Measurements from ENCODE around the gene ENTPD1.
A peak's percentile ranks its signal among the peaks of the same experiment; 100 is the strongest.
"Not testable (repeated sequence)": the region's sequence is repeated elsewhere in the genome, so short reads cannot be mapped to it uniquely, and the experiment has no call there.

ENTPD1 gene

DNA sequence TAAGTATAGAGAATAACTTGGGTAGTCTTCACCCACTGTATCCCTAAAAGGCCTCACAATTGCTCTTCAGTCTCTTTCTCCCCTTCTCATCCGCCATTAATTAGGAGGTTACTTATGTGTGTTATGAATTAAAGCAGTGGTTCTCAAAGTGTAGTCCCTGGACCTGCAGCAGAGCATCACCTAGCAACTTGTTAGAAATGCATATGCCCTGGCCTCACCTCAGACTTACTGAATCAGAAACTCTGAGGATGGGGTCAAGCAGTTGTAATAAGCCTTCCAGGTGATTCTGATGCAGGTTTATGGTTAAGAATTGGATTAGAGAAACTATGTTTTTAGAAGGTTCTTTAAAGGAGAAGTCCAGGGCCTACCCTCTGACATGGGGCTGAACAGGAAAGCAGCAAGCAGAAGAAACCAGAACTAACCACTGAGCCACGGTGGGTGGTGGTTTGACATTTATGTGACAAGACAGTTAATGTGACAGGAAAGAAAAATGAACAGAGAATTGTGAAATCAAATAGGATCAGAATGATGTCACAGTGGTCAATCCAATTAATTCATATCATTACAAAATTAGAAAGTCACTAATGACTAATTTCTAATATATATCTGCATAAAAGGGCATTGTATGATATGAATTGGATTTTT is 37.6 kb downstream of the ENTPD1 start:
- no peak for FAIRE-seq
- no peak for DNase-seq (ENCODE audit: insufficient read length, low spot score)

DNA sequence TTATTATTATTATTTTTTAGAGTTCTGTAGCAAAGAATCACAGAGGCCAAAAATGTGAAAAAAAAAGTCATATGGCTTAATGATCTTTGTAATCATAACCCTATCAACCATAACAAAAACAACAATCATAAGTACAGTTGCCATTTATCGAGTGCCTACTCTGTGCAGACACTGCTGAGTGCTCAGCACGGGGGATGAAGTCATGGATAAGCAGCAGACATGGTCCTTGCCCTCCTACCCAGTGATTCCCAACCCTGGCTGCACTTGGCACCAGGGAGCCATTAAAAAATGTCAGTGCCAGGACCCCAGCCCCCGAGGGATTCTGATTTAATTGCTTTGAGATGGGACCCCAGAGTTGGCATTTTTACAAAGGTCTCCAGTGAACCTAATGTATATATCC is 38.2 kb downstream of the ENTPD1 start:
- FAIRE-seq = no peak
- no peak for DNase-seq (ENCODE audit: insufficient read length, low spot score)

DNA sequence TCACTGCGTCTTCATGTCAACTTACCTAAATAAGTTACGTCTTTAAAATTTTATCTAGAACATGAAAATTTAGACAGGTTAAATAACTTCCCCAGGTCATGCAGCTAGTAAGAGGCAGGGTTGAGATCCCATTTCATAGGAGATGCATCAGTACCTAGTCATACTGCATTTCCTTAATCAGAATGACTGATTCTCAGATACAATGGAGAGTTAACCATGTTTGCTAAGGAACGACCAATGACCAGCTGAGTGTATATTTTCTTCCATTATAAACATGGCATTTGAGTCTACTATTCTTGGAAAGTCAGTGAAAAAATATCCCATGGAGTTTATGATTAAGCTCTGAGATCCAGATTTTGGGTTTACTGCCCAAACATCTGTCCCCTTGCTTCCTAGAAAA is 39.6 kb downstream of the ENTPD1 start:
- DNase-seq (ENCODE audit: insufficient read length, low spot score) = no peak
- FAIRE-seq = no peak

GRCh38 chr10:95796504-95796903 is 40.5 kb downstream of the ENTPD1 start:
- no peak for DNase-seq (ENCODE audit: insufficient read length, low spot score)
- FAIRE-seq = no peak

DNA sequence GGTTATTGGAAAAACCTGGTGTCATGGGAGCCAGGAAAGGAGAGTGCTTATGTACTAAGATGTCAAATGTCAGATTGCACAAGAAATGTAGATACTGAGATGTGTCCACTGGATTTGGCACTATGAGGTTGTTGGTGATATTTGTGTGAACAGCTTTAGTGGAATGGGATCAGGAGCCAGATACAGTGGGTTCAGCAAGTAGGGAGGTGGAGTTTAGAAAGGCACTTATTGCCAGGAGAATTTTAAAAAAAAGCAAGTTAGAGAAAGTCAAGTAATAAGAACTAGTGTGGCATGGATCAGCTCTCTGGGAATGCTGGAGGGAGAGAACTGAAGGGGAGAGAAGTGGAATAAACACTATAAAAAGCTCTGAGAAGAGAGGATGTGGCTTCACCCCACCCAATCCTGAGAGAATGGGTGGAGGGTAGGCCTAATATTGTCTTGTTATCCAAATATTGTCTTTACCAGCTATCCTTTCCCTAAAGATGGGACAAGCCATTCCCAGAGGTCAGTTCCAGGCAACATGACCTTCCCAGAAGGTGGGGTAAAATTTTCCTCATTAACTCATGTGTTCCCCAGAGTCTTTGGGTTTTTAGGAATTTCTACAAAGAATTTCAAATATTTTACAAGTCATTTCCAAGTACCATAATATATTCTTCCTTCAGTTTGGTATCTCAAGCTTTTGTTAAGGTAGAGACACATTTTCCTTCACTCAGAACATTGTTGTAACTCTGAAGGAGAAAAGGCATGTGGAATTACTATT is 42.3 kb downstream of the ENTPD1 start:
- FAIRE-seq = no peak
- DNase-seq (ENCODE audit: insufficient read length, low spot score) = no peak

- FAIRE-seq; DNase-seq (ENCODE audit: insufficient read length, low spot score): not testable (repeated sequence)
Observed at GRCh38 chr10:95800286-95800685, 44.3 kb downstream of the ENTPD1 start.

DNA sequence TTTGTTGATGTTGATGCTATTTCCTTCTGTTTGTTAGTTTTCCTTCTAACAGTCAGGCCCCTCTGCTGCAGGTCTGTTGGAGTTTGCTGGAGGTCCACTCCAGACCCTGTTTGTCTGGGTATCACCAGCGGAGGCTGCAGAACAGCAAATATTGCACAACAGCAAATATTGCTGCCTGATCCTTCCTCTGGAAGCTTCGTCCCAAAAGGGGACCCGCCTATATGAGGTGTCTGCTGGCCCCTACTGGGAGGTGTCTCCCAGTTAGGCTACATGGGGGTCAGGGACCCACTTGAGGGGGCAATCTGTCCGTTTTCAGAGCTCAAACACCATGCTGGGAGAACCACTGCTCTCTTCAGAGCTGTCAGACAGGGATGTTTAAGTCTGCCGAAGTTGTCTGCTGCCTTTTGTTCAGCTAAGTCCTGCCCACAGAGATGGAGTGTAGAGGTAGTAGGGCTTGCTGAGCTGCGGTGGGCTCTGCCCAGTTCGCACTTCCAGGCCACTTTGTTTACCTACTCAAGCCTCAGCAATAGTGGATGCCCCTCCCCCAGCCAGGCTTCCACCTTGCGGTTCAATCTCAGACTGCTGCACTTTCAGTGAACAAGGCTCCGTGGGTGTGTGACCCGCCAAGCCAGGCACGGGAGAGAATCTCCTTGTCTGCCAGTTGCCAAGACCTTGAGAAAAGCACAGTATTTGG is 50.9 kb downstream of the ENTPD1 start:
- DNase-seq (ENCODE audit: insufficient read length, low spot score); FAIRE-seq: not testable (repeated sequence)

GRCh38 chr10:95808705-95809308 is 52.8 kb downstream of the ENTPD1 start:
- not testable (repeated sequence) for FAIRE-seq; DNase-seq (ENCODE audit: insufficient read length, low spot score)

- no peak for FAIRE-seq
- DNase-seq (ENCODE audit: insufficient read length, low spot score) = no peak
Observed at GRCh38 chr10:95809370-95810197, 53.6 kb downstream of the ENTPD1 start.

DNA sequence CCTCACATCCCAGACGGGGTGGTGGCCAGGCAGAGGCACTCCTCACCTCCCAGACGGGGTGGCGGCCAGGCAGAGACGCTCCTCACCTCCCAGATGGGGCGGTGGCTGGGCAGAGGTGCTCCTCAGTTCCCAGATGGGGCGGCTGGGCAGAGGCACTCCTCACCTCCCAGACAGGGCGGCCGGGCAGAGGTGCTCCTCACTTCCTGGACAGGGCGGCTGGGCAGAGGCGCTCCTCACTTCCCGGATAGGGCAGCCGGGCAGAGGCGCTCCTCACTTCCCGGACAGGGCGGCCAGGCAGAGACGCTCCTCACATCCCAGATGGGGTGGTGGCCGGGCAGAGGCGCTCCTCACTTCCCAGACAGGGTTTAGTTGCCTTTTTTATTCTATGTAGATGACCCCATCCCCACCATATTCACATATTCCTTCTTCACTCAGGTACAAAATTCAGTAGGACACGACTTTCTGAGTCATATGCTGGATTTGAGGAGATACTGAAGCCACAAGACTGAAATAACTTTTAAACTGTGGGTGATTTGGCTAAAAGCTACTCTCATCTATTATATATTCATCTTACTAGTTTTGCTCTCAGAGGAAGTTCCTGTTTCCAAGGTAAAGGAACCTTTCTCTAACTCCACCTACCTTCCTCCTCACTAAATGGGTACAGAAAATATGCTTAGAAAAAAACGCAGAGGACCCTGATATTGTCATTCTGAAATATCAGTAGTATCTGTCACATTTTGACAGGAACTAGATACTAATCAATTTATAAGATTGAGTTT is 54.4 kb downstream of the ENTPD1 start:
- FAIRE-seq = no peak
- no peak for DNase-seq (ENCODE audit: insufficient read length, low spot score)

- FAIRE-seq = no peak
Observed at GRCh38 chr10:95813054-95813685, 57.2 kb downstream of the ENTPD1 start.

GRCh38 chr10:95814011-95814727 is 58.2 kb downstream of the ENTPD1 start:
- DNase-seq (ENCODE audit: insufficient read length, low spot score) (peak; percentile 43), FAIRE-seq (no peak)

More at GRCh38 chr10:95813054-95813685, 57.2 kb downstream of the ENTPD1 start:
- no peak for DNase-seq (ENCODE audit: insufficient read length, low spot score)

GRCh38 chr10:95815133-95815532 is 59.2 kb downstream of the ENTPD1 start:
- FAIRE-seq (no peak), DNase-seq (ENCODE audit: insufficient read length, low spot score) (no peak)

DNA sequence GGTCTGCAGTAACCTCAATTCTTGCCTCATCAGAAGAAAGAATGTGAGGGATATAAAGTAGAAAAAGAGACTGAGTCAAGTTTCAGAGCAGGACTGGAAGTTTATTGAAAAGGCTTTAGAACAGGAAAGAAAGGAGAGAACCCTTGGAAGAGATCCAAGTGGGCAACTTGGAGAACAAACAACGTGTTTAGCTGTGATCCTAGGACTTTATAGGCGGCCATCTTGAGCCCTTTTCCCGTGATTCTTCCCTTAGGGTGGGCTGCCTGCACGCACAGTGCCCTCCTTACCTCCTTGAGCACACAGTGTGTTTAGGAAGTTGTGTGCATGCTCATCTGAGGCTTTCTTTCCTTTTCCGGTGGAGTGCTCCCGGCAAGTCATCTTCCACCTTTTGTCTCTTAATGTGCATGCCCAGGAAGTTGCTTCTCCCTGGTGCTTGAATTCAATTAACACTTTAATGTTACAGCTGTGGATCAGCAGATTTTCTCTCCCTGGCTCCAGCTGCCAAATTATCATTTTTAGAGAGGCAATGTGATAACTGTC is 59.8 kb downstream of the ENTPD1 start:
- FAIRE-seq (no peak), DNase-seq (ENCODE audit: insufficient read length, low spot score) (no peak)

- FAIRE-seq = no peak
Observed at GRCh38 chr10:95818010-95818409, 62.0 kb downstream of the ENTPD1 start.

GRCh38 chr10:95818668-95819067 is 62.7 kb downstream of the ENTPD1 start:
- no peak for DNase-seq (ENCODE audit: insufficient read length, low spot score)
- no peak for FAIRE-seq

More at GRCh38 chr10:95818010-95818409, 62.0 kb downstream of the ENTPD1 start:
- DNase-seq (ENCODE audit: insufficient read length, low spot score) = no peak

GRCh38 chr10:95819620-95820329 is 63.8 kb downstream of the ENTPD1 start:
- no peak for DNase-seq (ENCODE audit: insufficient read length, low spot score)
- no peak for FAIRE-seq

DNA sequence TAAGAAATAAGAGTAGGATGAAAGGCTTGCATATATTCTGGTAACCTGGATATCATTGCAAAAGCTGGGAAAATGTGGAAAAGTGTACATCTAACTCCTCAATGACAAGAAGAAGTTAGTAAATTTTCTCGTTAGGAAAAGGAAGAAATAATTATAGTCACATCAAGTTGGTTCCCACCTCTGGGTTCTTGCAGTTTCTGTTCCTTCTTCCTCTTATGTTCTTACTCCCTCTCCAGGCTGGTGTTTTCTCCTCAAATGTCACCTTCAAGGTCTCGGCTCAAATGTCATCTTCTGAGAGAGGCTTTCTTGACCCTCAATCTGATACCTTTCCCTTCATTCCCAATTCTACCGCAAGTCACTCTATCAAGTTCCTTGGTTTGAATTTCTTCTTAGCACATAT is 64.4 kb downstream of the ENTPD1 start:
- no peak for FAIRE-seq
- no peak for DNase-seq (ENCODE audit: insufficient read length, low spot score)

Data from HTR-8/SVneo (cell line).